Measurements from ENCODE around the gene CFAP210. TPM values are rescaled to one million over a fixed set of nuclear protein-coding genes. Genes with fewer than 3 reads are reported as not detected.

Gene CFAP210
- total RNA-seq, 1 donor from 2014 or later: 0.41 TPM

GRCh38 chr2:169637620-169638019, 56.6 kb downstream of the CFAP210 start:
- Mint-ChIP-seq H3K4me1 (ENCODE audit: unreplicated experiment) (no peaks in the 10 kb centered on the region), H3K36me3 (ENCODE audit: low read depth, unreplicated experiment) (peaks cover 11% of the 10 kb centered on the region), H3K4me3 (ENCODE audit: unreplicated experiment) (no peak overlapping the region), H3K27me3 (ENCODE audit: unreplicated experiment) (no peaks in the 10 kb centered on the region), H3K9me3 (ENCODE audit: unreplicated experiment) (no peaks in the 10 kb centered on the region), H3K27ac (ENCODE audit: unreplicated experiment) (no peak overlapping the region)
- TF ChIP-seq CTCF (IDR thresholded peaks at IDR 0.05; ENCODE audit: unreplicated experiment): no peak
- no peak for DNase-seq (ENCODE audit: low spot score)

DNA sequence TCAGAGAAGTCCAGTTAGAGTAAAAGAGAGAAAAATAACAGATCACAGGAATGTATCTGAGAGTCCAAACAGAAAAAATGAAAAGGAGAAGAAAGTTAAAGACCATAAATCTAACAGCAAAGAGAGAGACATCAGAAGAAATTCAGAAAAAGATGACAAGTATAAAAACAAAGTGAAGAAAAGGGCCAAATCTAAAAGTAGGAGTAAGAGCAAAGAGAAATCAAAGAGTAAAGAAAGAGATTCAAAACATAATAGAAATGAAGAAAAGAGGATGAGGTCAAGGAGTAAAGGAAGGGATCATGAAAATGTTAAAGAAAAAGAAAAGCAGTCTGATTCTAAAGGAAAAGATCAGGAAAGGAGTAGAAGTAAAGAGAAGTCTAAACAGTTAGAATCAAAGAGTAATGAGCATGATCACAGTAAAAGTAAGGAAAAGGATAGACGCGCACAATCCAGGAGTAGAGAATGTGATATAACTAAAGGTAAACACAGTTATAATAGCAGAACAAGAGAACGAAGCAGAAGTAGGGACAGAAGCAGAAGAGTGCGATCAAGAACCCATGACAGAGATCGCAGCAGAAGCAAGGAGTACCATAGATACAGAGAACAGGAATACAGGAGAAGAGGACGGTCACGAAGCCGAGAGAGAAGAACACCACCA, 57.6 kb downstream of the CFAP210 start:
- Mint-ChIP-seq H3K9me3 (ENCODE audit: unreplicated experiment) (no peaks in the 10 kb centered on the region), H3K4me3 (ENCODE audit: unreplicated experiment) (no peak overlapping the region), H3K4me1 (ENCODE audit: unreplicated experiment) (no peaks in the 10 kb centered on the region), H3K27me3 (ENCODE audit: unreplicated experiment) (no peaks in the 10 kb centered on the region), H3K36me3 (ENCODE audit: low read depth, unreplicated experiment) (peaks cover 11% of the 10 kb centered on the region), H3K27ac (ENCODE audit: unreplicated experiment) (no peak overlapping the region)
- DNase-seq (ENCODE audit: low spot score): no peak
- TF ChIP-seq CTCF (IDR thresholded peaks at IDR 0.05; ENCODE audit: unreplicated experiment): no peak

GRCh38 chr2:169625781-169626180, 68.4 kb downstream of the CFAP210 start:
- DNase-seq (ENCODE audit: low spot score): no peak
- TF ChIP-seq CTCF (IDR thresholded peaks at IDR 0.05; ENCODE audit: unreplicated experiment): no peak
- Mint-ChIP-seq H3K9me3 (ENCODE audit: unreplicated experiment) (no peaks in the 10 kb centered on the region), H3K27ac (ENCODE audit: unreplicated experiment) (peak overlapping the region; percentile 70), H3K36me3 (ENCODE audit: low read depth, unreplicated experiment) (peaks cover 4% of the 10 kb centered on the region), H3K4me1 (ENCODE audit: unreplicated experiment) (peaks cover 23% of the 10 kb centered on the region), H3K4me3 (ENCODE audit: unreplicated experiment) (no peak overlapping the region), H3K27me3 (ENCODE audit: unreplicated experiment) (no peaks in the 10 kb centered on the region)

- H3K27me3 Mint-ChIP-seq (ENCODE audit: unreplicated experiment): no peaks in the 10 kb centered on the region
- DNase-seq (ENCODE audit: low spot score): no peak
- H3K4me3 Mint-ChIP-seq (ENCODE audit: unreplicated experiment): no peak overlapping the region
- no peak overlapping the region for H3K27ac Mint-ChIP-seq (ENCODE audit: unreplicated experiment)
- no peak for TF ChIP-seq CTCF (IDR thresholded peaks at IDR 0.05; ENCODE audit: unreplicated experiment)
- H3K4me1 Mint-ChIP-seq (ENCODE audit: unreplicated experiment): peaks cover 21% of the 10 kb centered on the region
- H3K36me3 Mint-ChIP-seq (ENCODE audit: low read depth, unreplicated experiment): peaks cover 14% of the 10 kb centered on the region
- H3K9me3 Mint-ChIP-seq (ENCODE audit: unreplicated experiment): no peaks in the 10 kb centered on the region
Observed at GRCh38 chr2:169623235-169623634, 71.0 kb downstream of the CFAP210 start.

- no peak for TF ChIP-seq CTCF (IDR thresholded peaks at IDR 0.05; ENCODE audit: unreplicated experiment)
- H3K4me3 Mint-ChIP-seq (ENCODE audit: unreplicated experiment): no peak overlapping the region
- H3K4me1 Mint-ChIP-seq (ENCODE audit: unreplicated experiment): peaks cover 6% of the 10 kb centered on the region
- H3K36me3 Mint-ChIP-seq (ENCODE audit: low read depth, unreplicated experiment): peaks cover 41% of the 10 kb centered on the region
- DNase-seq (ENCODE audit: low spot score): no peak
- H3K9me3 Mint-ChIP-seq (ENCODE audit: unreplicated experiment): peaks cover 5% of the 10 kb centered on the region
- H3K27me3 Mint-ChIP-seq (ENCODE audit: unreplicated experiment): no peaks in the 10 kb centered on the region
- no peak overlapping the region for H3K27ac Mint-ChIP-seq (ENCODE audit: unreplicated experiment)
Observed at GRCh38 chr2:169620509-169620908, 73.7 kb downstream of the CFAP210 start.
